HG02852 (cell line): ENCODE measurements around the gene ZNF595.
"Not testable (repeated sequence)": the region's sequence is repeated elsewhere in the genome, so short reads cannot be mapped to it uniquely, and the experiment has no call there.

ENCODE experiments used
- ATAC-seq: cut with Tn5 transposase; IDR thresholded peaks from one replicate; pipeline ENCODE4 v1.9.1; 2021; ENCODE audit warnings: mild to moderate bottlenecking, moderate library complexity; ENCODE audit not compliant: unreplicated experiment

The ZNF595 gene

GRCh38 chr4:52804-53479, at the start of gene ZNF595:
Gene ZNF595, plus strand, starts transcription at chr4:53321. Its CDS starts 168 bp downstream, at chr4:53489.
- ATAC-seq: not testable (repeated sequence)

GRCh38 chr4:9937-10870, 42.9 kb upstream of the ZNF595 start:
- not testable (repeated sequence) for ATAC-seq

DNA sequence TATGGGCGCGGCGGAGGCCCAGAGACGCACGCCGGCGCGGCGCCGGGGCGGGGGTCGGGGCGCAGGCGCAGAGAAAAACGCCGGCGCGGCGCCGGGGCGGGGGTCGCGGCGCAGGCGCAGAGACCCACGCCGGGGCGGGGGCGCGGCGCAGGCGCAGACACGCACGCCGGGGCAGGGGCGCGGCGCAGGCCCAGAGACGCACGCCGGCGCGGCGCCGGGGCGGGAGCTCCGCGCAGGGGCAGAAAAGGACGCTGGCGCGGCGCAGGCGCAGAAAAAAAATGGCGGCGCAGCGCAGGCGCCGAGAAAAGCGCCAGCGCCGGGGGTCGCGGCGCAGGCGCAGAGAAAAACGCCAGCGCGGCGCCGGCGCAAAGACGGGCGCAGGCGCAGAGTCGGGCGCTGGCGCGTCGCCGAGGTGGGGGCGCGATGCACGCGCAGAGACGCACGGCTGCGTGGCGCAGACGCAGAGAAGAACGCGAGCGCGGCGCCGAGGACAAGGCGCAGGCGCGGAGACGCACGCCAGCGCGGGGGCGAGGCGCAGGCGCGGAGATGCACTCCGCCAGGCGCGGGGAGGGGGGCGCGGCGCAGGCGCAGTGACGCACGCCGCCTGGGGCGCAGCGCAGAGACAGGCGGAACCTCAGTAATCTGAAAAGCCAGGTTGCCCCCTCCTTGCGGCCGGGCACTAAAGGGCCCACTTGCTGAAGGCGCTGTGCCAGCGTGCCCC, 41.9 kb upstream of the ZNF595 start:
- ATAC-seq: not testable (repeated sequence)

DNA sequence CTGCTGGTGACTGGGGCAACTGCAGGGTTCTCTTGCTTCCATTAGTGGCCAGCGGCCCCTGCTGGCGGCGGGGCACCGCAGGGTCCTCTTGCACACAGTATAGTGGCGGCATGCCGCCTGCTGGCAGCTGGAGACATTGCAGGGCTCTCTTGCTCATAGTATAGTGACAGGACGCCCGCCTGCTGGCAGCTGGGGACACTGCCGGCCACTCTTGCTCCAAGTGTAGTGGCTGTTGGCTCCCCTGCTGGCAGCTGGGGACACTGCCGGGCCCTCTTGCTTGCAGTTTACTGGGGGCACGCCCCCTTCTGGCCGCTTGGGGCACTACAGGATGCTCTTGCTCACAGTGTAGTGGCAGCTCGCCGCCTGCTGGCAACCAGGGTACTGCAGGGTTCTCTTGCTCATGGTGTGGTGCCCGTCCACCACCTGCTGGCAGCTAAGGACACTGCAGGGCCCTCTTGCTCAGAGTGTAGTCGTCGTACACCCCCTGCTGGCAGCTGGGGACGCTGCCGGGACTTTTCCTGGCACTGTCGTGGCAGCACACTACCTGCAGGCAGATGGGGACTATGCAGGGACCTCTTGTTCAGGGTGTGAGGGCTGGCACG, 41.2 kb upstream of the ZNF595 start:
- ATAC-seq: not testable (repeated sequence)

DNA sequence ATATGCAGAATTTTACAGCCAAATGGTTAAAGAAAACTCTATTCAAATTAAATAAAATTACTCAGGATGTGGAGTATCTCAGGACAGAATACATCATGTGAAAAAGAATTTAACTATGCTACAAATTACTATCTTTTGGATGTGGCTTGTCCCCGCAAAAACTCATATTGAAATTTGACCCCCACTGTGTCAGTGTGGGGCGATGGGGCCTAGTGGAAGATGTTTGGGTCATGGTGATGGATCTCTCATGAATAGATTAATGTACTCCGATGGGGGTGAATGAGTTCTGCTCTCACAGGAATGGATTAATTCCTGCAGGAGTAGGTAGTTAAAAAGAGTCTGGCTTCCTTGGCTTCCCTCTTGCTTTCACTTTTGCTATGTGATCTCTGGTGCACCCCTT, 35.0 kb upstream of the ZNF595 start:
- ATAC-seq: not testable (repeated sequence)

DNA sequence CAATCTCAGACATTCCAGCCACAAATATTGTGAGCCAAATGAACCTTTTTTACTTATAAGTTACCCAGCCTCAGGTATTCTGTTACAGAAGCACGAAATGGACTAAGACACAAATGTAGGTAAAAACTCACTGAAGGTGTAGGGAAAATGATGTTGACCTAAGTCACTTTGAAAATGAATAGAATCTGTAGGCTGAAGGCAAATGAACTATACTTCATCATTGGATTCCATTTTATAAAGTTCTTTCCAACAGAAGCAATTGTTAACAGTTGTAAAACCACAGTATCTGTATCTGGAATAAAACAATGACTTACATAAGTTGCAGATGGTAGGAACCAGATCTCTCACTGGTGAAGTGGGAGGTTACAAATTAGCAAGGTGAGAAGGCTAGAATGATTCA, 34.5 kb upstream of the ZNF595 start:
- not testable (repeated sequence) for ATAC-seq

DNA sequence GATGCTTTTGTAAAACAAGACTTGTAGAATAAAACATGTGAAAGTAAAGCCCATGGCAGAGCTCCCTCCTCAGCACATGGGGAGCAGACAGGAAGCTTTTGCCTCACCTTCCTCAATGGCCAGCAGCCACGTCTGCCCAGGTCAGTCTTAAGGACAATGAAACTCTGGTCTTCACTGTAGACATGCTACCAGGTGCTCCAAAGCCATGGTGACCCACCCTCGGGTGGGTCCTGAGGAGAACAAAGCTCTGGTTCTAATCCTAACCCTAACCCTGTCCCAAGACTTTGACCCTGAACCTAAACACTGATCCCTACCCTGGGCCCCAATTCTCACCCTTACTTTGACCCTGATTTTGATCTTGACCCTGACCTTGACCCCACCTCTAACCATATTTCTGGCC, 30.2 kb upstream of the ZNF595 start:
- not testable (repeated sequence) for ATAC-seq

- ATAC-seq: not testable (repeated sequence)
Measured at GRCh38 chr4:24359-24758, 28.8 kb upstream of the ZNF595 start.

GRCh38 chr4:27501-27900, 25.6 kb upstream of the ZNF595 start:
- not testable (repeated sequence) for ATAC-seq

DNA sequence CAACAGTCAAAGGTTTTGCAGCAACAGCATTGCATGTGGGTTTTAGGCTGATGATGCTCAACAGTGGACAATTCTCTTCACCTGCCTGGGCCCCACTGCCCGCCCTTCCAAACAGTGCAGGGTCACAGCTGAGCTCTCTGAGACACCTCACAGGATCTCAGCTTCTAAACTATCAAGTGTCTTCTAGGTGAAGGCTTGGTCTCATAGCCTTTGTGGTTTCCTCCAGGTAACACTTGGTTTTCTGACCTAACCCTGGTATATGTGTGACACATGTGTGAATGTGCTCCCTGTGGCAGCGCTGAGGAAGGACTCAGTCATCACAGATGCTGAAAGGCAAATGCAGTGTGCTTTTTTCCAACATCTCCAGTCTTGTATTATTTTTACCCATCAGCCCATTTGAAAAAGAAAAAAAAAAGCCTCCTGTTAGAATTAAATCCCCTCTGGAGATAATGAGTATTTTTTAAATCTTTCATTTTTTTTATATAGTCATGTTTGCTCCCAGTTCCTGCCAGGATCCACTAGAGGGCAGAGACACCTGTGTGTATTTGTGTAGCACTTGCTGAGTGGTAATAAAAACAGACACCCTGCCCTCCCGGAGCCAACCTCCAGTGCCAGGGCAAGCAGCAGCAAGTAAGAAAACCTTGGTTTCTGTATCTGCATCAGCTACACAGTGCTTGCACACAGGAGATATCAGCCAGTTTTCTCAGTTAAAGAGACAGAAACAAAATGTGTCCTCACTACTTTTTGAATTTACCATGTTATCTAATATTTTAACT, 24.2 kb upstream of the ZNF595 start:
- not testable (repeated sequence) for ATAC-seq

GRCh38 chr4:33314-33713, 19.8 kb upstream of the ZNF595 start:
- ATAC-seq: not testable (repeated sequence)

DNA sequence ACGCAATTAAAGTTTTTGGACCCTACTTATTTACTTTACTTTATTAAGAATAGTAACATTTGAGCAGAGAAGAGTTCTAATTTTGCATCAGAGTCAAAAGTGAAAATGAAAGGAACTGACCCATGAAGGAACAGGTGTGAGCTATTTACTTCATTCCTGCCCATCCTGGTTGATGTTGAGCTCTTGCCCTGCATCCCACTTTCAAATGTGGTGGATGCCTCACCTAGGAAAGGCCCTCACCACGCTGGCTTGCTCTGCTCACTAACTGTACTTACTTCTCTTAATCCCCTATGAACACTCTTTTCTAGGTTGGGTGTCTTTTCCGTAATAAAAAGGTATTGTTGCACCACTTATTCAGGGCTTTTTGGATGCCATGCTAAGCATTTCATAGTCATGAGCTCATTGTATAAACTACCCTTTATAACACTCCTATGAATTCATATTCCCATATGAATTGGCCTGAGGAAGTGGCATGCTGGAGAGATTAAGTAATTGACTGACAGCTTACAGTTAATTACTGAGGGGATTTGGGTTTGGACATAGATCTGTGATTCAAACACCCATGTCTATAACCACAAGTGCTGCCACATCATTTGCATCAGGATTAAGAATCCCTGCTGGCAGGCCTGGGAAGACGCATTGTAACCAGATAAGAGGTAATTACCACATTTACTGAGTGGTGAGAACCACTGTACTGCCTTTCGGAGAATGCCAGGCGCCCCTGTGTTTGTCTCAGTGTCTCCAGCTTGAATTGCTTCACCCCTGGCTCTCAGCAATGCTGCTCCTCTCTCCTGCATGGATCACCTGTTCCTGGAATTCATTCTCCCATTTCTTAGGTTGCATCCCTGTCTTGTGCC, 16.3 kb upstream of the ZNF595 start:
- ATAC-seq: not testable (repeated sequence)

DNA sequence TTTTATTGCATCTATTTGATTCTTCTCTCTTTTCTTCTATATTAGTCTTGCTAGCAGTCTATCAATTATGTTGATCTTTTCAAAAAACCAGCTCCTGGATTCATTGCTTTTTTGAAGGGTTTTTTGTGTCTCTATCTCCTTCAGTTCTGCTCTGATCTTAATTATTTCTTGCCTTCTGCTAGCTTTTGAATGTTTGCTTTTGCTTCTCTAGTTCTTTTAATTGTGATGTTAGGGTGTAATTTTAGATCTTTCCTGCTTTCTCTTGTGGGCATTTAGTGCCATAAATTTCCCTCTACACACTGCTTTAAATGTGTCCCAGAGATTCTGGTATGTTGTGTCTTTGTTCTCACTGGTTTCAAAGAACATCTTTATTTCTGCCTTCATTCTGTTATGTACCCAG, 14.9 kb upstream of the ZNF595 start:
- ATAC-seq: not testable (repeated sequence)

DNA sequence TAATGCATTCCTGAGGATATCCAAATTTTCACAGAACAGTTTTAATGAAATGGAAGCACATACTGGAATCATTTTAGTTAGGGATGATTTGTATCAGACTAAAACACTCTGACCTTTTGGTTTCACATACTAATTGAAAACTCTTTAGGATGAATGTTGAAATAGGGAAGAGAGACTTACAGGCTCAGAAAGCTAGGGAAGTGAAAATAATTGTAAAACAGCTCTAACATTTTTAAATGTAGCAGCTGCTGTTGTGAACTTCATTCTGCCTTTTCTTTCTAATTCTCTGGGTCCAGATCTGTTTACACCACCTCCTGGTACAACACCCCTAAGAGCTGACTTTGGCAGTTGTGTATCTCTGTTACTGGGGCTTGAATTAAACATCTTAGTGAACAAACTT, 9.7 kb upstream of the ZNF595 start:
- not testable (repeated sequence) for ATAC-seq

GRCh38 chr4:51253-51652, 1.9 kb upstream of the ZNF595 start:
- peak; percentile 3 for ATAC-seq

DNA sequence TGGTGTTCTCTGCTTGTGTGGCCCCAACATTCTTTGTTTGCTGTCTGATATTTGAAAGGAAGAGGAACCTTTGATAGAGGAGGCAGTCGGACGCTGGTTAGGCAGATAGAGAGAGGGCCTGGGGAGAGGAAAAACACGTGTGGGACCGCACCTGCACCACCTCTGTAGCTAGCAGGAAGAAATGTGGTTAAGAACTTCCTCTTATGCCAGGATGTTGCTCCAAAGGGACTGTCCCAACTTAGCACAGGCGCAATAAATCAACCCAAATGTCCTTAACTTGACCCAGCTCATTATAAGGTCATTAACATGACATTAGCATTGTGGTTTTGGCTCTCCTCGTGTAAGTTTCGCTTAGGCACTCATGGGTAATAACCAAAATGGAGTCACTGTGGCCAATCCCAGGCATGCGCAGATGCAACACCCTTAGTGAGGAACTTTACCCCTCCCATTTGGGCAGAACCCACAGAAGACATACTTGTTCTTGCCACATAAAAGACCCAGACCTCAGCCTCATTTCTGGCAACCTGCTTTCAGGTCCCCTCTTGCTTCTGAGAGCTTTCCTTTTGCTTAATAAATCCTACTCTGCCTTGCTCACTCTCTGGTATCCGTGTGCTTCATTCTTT, 1.4 kb upstream of the ZNF595 start:
- peak; percentile 73 for ATAC-seq

DNA sequence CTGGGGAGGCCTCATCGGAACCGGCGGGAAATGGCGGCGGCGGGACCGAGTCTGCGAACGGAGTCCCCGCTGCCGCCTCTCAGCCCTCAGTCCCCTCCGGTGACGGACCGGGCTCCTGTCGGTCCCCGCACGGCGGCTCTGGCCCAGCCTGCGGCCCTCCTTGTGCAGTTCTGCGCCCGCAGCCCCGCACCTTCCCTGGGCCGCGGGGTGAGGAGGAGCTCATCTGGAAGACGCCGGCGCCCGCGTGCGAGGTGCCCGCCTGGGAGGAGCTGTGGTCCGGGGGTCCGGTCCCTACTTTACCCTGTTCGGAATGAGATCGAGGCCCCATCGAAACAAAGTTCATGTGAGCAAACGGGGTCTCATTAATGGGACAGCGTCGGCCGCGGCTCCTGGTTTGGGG, 400 bp downstream of the ZNF595 start:
- not testable (repeated sequence) for ATAC-seq

GRCh38 chr4:64733-65132, 11.6 kb downstream of the ZNF595 start:
- ATAC-seq: not testable (repeated sequence)

- no peak for ATAC-seq
Measured at GRCh38 chr4:71830-72229, 18.7 kb downstream of the ZNF595 start.
